Measurements from ENCODE around the gene MKS1. TPM values are rescaled to one million over a fixed set of nuclear protein-coding genes. Genes with fewer than 3 reads are reported as not detected.

MKS1 gene
- total RNA-seq, 1 donor from 2014 or later, result 28.7 TPM

DNA sequence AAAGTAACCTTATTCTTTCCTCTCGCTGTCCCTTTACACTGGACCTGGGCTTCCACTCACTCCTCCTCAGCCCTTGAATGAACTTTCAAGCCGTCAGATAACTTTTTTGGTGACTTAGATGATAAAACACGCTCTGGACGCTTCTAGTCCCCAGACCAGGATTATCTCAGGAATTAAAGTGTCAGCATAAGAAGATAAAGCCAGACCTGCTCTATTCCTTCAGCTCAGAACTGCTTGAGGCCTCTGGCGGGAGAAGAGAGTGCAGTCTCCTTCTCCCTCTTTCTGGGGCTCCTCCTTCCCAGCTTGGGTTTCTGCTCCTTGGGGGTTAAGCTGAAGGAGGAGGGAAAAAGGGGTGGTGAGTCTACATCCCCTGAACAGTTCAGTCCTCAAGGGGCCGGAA lies 25.9 kb upstream of the MKS1 start:
- no peak for DNase-seq (ENCODE audit: low spot score)

- no peak for DNase-seq (ENCODE audit: low spot score)
Measured at GRCh38 chr17:58242171-58242784, 23.2 kb upstream of the MKS1 start.

DNA sequence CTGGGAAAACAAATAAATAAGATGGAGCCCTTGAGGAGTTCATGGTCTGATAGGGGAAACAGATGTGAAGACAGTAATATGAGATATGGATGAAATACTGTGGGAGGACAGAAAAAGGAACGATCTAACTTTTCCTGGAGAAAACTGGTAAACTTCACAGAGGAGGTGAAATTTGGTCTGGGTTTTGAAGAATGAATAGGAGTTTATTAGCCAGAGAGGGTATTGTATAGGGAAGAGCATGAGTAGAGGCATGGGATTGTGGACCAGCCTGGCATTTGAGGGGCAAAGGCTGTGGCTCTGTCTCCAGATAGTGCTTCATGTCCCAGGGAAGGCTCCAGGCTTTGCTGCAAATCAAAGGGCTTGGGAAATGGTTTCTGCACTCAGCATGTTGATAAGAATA lies 20.9 kb upstream of the MKS1 start:
- DNase-seq (ENCODE audit: low spot score), result no peak

DNA sequence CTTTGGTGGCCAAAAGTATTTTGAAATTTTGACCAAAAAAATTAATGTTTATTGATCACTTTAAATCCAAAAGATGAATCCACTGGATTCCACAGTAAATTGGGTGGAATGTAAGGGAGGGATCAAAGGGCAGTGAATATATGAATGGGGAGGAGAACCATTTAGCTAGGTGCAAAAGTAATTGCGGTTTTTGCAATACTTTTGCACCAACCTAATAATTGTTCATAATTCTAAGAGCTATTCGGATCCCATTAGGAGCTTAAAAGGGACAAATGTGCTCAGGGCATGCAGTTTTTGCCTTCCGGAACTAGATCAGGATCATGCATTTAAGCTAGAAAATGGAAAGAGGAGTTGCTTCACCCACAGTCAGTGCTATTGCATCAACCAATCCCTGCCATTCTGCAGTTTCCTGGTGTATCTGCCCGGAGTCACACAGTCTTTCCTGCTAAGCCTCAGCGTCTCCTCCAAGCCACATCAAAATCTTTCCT lies 19.1 kb upstream of the MKS1 start, which contains the start of gene LPO:
Gene LPO, plus strand, starts transcription at position 438 of the 488 bp plus-strand sequence. CDS start 4,396 bp downstream, outside the sequence.
- DNase-seq (ENCODE audit: low spot score), result no peak

- DNase-seq (ENCODE audit: low spot score), result no peak
Measured at GRCh38 chr17:58236394-58236793, 17.3 kb upstream of the MKS1 start.

GRCh38 chr17:58235821-58236220 lies 16.8 kb upstream of the MKS1 start:
- no peak for DNase-seq (ENCODE audit: low spot score)

DNA sequence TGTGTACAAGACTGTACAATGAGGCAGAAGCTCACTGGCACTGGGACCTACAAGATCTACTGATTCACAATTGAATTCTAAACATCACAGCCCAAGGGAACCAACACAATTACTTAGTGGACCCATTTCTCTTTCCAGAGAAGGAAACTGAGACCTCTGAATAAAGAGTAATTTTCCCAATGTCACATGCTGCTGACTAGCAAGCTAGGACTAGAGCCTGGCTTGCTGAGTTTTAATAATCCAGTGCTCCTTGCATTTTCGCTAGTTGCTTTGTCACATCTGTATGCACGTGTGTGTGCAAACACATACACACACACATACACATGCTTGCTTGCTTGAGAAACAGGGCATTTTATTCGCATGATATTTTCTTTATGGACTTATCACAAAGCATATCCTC lies 15.5 kb upstream of the MKS1 start:
- no peak for DNase-seq (ENCODE audit: low spot score)

DNA sequence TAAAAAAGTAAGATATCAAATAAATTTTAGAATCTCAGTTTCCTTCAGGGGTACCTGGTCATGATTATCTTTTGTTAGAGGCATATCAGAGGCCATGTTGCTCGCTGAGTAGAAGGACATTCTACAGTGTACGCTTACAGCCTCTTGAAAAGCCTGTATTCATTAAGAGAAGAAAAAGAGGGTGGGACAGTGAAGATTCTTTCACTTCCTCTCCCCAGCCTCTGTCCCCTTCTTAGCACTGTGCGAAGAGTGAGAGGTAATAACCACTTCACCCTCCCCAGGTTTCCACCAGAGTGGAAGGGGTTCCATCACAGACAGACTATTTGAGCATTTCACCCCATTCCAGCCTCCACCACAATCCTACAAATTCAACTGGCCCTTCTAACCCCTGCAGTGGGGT lies 14.5 kb upstream of the MKS1 start:
- no peak for DNase-seq (ENCODE audit: low spot score)

DNA sequence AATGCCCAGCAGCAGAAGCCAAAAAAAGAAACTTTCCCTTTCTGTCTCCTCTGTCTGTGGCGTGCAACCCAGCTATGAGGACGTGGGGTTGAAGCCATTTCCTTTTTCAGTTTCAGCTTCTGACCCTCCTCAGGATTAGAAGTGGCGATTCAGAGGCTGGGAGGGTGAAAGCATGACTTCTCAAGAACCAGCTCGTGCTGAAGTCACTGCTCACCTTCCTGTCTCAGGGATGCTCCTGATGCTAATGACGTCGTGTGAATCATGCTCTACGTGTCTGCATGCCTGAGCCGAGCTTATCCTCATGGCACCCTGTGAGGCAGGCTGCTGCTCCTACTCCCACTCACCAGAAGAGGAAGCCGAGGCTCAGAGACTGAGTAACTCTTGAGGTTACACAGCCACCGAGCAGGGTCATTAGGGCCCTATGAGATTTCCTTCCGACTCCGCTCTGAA lies 13.7 kb upstream of the MKS1 start:
- no peak for DNase-seq (ENCODE audit: low spot score)

DNA sequence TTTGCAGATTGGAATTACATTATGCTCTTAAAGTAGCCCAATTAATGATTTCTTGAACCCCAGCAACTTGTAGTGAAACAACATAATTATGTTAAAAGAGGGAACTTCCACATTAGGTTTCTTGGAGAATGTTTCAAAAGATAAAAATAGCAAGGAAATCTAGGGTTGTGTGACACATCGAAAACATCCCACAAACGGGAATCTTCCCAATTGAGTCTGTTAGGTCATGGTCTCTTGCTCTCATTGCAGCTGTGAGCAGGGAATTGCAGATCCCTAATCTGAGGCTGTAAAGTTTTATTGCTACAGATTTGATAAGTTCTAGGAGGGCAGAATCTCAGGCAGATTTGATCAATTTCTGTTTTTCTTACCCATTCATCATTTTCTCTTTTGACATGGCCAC lies 12.6 kb upstream of the MKS1 start:
- DNase-seq (ENCODE audit: low spot score), result no peak

DNA sequence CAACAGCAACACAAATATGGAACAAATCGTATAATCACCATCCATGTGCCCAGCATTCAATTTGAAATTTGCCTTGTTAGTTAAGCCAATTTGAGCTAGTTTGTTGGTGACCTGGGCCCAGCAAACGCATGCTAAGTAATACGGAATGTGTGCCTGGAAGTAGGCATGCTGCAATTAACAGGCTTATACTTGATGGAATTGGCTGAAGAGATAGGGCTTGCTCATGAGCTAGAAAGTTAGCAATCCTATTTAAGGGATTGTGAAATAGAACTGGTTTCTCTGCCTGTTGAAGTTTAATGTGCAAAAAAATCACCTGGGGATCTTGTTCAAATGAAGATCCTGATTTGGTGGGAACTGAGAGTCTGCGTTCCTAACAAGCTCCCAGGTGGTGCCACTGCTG lies 10.8 kb upstream of the MKS1 start:
- DNase-seq (ENCODE audit: low spot score), result no peak

GRCh38 chr17:58229384-58229783 lies 10.3 kb upstream of the MKS1 start:
- no peak for DNase-seq (ENCODE audit: low spot score)

GRCh38 chr17:58228679-58229078 lies 9.6 kb upstream of the MKS1 start:
- DNase-seq (ENCODE audit: low spot score), result no peak

- no peak for DNase-seq (ENCODE audit: low spot score)
Measured at GRCh38 chr17:58227733-58228132, 8.7 kb upstream of the MKS1 start.

DNA sequence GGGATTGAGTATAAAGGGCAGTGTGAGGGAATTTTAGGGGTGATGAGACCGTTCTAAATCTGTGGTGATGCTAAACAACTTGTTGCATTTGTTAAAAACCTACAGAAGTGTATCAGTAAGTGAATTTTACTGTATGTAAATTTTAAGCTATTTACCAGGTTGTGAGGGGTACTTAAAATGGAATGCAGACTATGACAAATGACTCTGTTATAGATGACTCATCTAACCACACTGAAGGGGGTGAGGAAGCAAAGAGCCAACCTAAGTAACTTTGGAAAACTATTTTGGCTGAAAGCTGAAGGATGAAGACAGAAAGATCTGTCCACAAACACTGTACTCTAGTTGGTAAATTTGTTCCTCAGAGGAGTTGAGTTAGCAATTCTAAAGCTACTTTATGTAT lies 5.3 kb upstream of the MKS1 start:
- DNase-seq (ENCODE audit: low spot score), result no peak

GRCh38 chr17:58219789-58220183 lies 731 bp upstream of the MKS1 start:
- DNase-seq (ENCODE audit: low spot score), result no peak

- DNase-seq (ENCODE audit: low spot score), result no peak
Measured at GRCh38 chr17:58217766-58218165, 1.3 kb downstream of the MKS1 start.

DNA sequence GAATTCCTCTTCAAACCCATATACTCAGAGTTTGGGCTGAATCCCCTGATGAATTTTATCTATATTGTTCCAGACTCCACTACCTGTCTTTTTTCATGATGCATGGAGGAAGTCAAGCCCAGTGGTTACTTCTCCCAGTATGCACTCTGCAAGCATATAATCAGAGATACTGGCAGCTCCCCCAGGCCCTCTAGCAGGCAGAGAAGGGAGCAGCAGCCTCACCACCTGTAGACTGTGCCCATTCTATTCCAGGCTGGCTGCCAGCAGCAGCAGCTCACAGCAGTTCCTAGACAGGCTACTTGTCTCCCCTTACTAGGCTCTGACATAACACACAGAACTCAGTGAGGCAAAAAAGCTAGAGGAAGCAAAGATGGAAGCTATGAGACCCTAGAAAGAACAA lies 3.4 kb downstream of the MKS1 start:
- DNase-seq (ENCODE audit: low spot score), result no peak

GRCh38 chr17:58210922-58211321 lies 8.1 kb downstream of the MKS1 start:
- no peak for DNase-seq (ENCODE audit: low spot score)

DNA sequence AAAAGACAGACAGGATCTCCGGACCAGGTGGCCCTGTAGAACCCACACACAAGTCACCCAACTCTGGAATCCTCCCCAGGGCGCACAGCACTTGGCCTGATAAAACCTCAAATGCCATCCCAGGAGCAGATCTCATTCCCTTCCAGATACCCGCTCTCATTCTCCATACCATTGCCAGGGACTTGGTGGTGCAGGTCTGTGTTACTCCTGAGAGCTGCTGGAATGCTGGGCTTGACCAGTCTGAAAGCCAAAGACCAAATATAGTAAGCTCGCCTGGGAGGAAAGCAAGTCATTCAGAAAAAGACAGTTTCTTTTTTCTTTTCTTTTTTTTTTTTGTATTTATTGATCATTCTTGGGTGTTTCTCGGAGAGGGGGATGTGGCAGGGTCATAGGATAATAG lies 10.7 kb downstream of the MKS1 start:
- no peak for DNase-seq (ENCODE audit: low spot score)

GRCh38 chr17:58207451-58207850 lies 11.6 kb downstream of the MKS1 start:
- no peak for DNase-seq (ENCODE audit: low spot score)

DNA sequence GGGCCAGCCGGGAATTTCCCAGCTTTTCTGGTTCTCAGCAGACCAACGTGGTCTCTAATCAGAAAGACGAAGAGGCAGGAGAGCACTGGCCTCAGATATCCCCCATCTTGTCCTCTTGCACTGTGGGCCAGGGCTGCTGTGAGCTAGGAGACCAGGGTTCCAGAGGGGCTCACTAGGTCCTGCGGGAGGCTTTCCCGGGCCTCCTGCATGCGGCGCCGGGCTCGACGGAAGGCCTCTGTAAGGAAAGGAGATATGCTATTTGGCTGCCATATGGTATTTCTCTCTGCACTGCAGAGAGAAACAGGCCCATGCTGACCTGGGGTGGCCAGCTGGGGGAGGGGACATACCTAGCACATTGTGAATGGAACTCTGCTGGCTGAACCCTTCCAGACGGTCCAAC lies 13.1 kb downstream of the MKS1 start:
- DNase-seq (ENCODE audit: low spot score), result no peak

DNA sequence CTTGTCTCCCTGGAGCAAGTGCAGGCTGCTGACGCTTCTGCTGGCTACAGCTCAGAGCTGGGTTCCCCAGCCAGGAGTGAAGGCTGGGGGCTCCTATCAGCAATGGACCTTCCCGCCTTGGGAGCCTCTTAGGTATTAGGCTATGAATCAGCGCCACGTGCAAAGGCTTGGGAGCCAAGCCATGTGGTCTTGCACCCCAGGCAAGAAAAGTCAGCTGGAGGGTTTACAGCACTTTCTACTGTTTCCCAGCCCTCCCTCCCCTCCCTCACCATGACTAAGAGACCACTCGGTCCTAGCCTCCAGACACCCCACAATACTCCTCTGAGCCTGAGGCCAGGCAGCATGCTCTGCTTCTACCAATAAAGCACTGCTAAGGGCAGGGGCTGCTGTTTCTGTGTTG lies 14.3 kb downstream of the MKS1 start:
- DNase-seq (ENCODE audit: low spot score), result no peak

GRCh38 chr17:58202859-58203258 lies 16.2 kb downstream of the MKS1 start:
- DNase-seq (ENCODE audit: low spot score), result no peak

Data from ureter (tissue), 1 donor.